Endometrial microvascular endothelial cells (primary cell): Measurements from ENCODE around the gene EPHA8. TPM values are rescaled to one million over a fixed set of nuclear protein-coding genes. Genes with fewer than 3 reads are reported as not detected.

ENCODE experiments used
- in situ Hi-C: cut with HindIII; loops from 2 replicates; pipeline ENCODE4 v1.10.0; 2017; ENCODE audit warnings: low sequenced_read_pairs, low pct_unique_long_range_greater_than_20kb; ENCODE audit errors: inconsistent ontology term
- total RNA-seq: library from RNA; depleted of rRNA; stranded (reverse); fragments of >200 nt; gene quantifications from one replicate; pipeline ENCODE4 v1.2.3, GENCODE V29; 2015; ENCODE audit errors: inconsistent ontology term

EPHA8 gene
- total RNA-seq, 1 donor from 2014 or later: not detected

- in situ Hi-C loops: no loop called here
These were observed 29.9 kb upstream of the EPHA8 start for GRCh38 chr1:22533244-22533895.

GRCh38 chr1:22534951-22535350 is 28.3 kb upstream of the EPHA8 start:
- in situ Hi-C loops: no loop called here

- in situ Hi-C loops: no loop called here
These were observed 27.9 kb upstream of the EPHA8 start for GRCh38 chr1:22535399-22535798.

GRCh38 chr1:22536506-22536905 is 26.8 kb upstream of the EPHA8 start:
- in situ Hi-C loops: no loop called here

GRCh38 chr1:22537441-22538139 is 25.7 kb upstream of the EPHA8 start:
- in situ Hi-C loops: no loop called here

- in situ Hi-C loops: no loop called here
These were observed 23.7 kb upstream of the EPHA8 start for GRCh38 chr1:22539510-22540118.

GRCh38 chr1:22540337-22540736 is 23.0 kb upstream of the EPHA8 start:
- in situ Hi-C loops: no loop called here

GRCh38 chr1:22542886-22543285 is 20.4 kb upstream of the EPHA8 start:
- in situ Hi-C loops: no loop called here

GRCh38 chr1:22543679-22544078 is 19.6 kb upstream of the EPHA8 start:
- in situ Hi-C loops: no loop called here

- in situ Hi-C loops: no loop called here
These were observed 18.7 kb upstream of the EPHA8 start for GRCh38 chr1:22544606-22545005.

- in situ Hi-C loops: no loop called here
These were observed 18.1 kb upstream of the EPHA8 start for GRCh38 chr1:22545141-22545540.

GRCh38 chr1:22547186-22547817 is 16.0 kb upstream of the EPHA8 start:
- in situ Hi-C loops: no loop called here

GRCh38 chr1:22547818-22548462 is 15.3 kb upstream of the EPHA8 start:
- in situ Hi-C loops: no loop called here

- in situ Hi-C loops: no loop called here
These were observed 13.3 kb upstream of the EPHA8 start for GRCh38 chr1:22550021-22550420.

GRCh38 chr1:22551591-22551990 is 11.7 kb upstream of the EPHA8 start:
- in situ Hi-C loops: no loop called here

- in situ Hi-C loops: no loop called here
These were observed 11.3 kb upstream of the EPHA8 start for GRCh38 chr1:22552021-22552420.

- in situ Hi-C loops: no loop called here
These were observed 10.0 kb upstream of the EPHA8 start for GRCh38 chr1:22553104-22553880.

- in situ Hi-C loops: no loop called here
These were observed 9.2 kb upstream of the EPHA8 start for GRCh38 chr1:22553991-22554522.

- in situ Hi-C loops: no loop called here
These were observed 8.0 kb upstream of the EPHA8 start for GRCh38 chr1:22555371-22555656.
